Neural cell (in vitro differentiated cells): ENCODE results near the gene EPB41L5. TPM values are rescaled to one million over a fixed set of nuclear protein-coding genes. Genes with fewer than 3 reads are reported as not detected.

Experiments used
- H2AFZ ChIP-seq: fragments of 200-600, 300-800 bp; sonication (generic), shearing (Covaris generic); 2 replicates; pipeline ENCODE4 v1.6.0; 2014; ENCODE audit warnings: low read depth, mild to moderate bottlenecking, antibody characterized with exemption, low read length, moderate library complexity
- H3F3A ChIP-seq: fragments of 200-600 bp; shearing (Covaris generic); 2 replicates; pipeline ENCODE4 v1.6.1; 2016; ENCODE audit warnings: mild to moderate bottlenecking, moderate library complexity, mixed read lengths, antibody characterized with exemption, low read length; ENCODE audit not compliant: insufficient read depth, poor library complexity, severe bottlenecking
- H3K27ac ChIP-seq: fragments of 200-600, 300-800 bp; sonication (generic), shearing (Covaris generic); 2 replicates; pipeline ENCODE4 v1.5.1; 2014; ENCODE audit warnings: mild to moderate bottlenecking, low read length, moderate library complexity
- H3K27me3 ChIP-seq: fragments of 300-800, 200-600 bp; sonication (generic), shearing (Covaris generic); 2 replicates; pipeline ENCODE4 v1.6.0; 2014; ENCODE audit warnings: mild to moderate bottlenecking, low read depth, low read length, moderate library complexity; ENCODE audit not compliant: insufficient read depth
- H3K36me3 ChIP-seq: fragments of 300-800, 200-600 bp; sonication (generic), shearing (Covaris generic); 2 replicates; pipeline ENCODE4 v1.5.1; 2014; ENCODE audit warnings: mild to moderate bottlenecking, antibody characterized with exemption, low read length, moderate library complexity; ENCODE audit not compliant: insufficient read depth
- H3K4me2 ChIP-seq: fragments of 300-800, 200-600 bp; sonication (generic), shearing (Covaris generic); 2 replicates; pipeline ENCODE4 v1.6.0; 2014; ENCODE audit warnings: mild to moderate bottlenecking, low read length
- H3K4me3 ChIP-seq: fragments of 300-800, 200-600 bp; sonication (generic), shearing (Covaris generic); 2 replicates; pipeline ENCODE4 v1.5.1; 2014; ENCODE audit warnings: mild to moderate bottlenecking, low read length, moderate library complexity
- H3K79me2 ChIP-seq: fragments of 200-600 bp; shearing (Covaris generic); replicated peaks from 2 replicates; pipeline ENCODE4 v1.6.0; 2014; ENCODE audit warnings: mild to moderate bottlenecking, low read length, moderate library complexity; ENCODE audit not compliant: insufficient read depth
- H3K9ac ChIP-seq: fragments of 300-800, 200-600 bp; sonication (generic), shearing (Covaris generic); 2 replicates; pipeline ENCODE4 v1.6.1; 2016; ENCODE audit warnings: mild to moderate bottlenecking, low read length, mixed read lengths
- H3K9me2 ChIP-seq: fragments of 200-600 bp; shearing (Covaris generic); 2 replicates; pipeline ENCODE4 v1.6.1; 2016; ENCODE audit warnings: mild to moderate bottlenecking, low read length, mixed read lengths; ENCODE audit not compliant: insufficient read depth
- H3K9me3 ChIP-seq: fragments of 200-600, 300-800 bp; sonication (generic), shearing (Covaris generic); 2 replicates; pipeline ENCODE4 v1.6.1; 2016; ENCODE audit warnings: mild to moderate bottlenecking, mixed run types, low read length, moderate library complexity, mixed read lengths
- H4K20me1 ChIP-seq: fragments of 200-600 bp; shearing (Covaris generic); 2 replicates; pipeline ENCODE4 v1.6.1; 2016; ENCODE audit warnings: mild to moderate bottlenecking, mixed run types; ENCODE audit not compliant: insufficient read depth
- CTCF ChIP-seq: fragments of 450-650 bp; IDR thresholded peaks from 2 replicates; pipeline ENCODE4 v1.5.1; 2014; ENCODE audit warnings: antibody characterized with exemption, mild to moderate bottlenecking, moderate library complexity; ENCODE audit not compliant: poor library complexity, severe bottlenecking
- EP300 ChIP-seq: fragments of 450-650 bp; conservative IDR thresholded peaks from 2 replicates; pipeline ENCODE4 v1.6.1; 2014; ENCODE audit warnings: antibody characterized with exemption, mild to moderate bottlenecking, moderate library complexity; ENCODE audit not compliant: poor library complexity, severe bottlenecking
- EZH2 ChIP-seq: fragments of 200-600, 300-800 bp; shearing (Covaris generic), sonication (generic); IDR thresholded peaks from 2 replicates; pipeline ENCODE4 v1.6.1; 2014; ENCODE audit warnings: antibody characterized with exemption, low read length, borderline replicate concordance, mild to moderate bottlenecking; ENCODE audit not compliant: insufficient read depth, poor library complexity, severe bottlenecking
- MXI1 ChIP-seq: fragments of 450-650 bp; conservative IDR thresholded peaks from 2 replicates; pipeline ENCODE4 v1.6.1; 2014; ENCODE audit warnings: antibody characterized with exemption, mild to moderate bottlenecking; ENCODE audit not compliant: poor library complexity, severe bottlenecking
- POLR2AphosphoS5 ChIP-seq: IDR thresholded peaks from 2 replicates; pipeline ENCODE4 v1.6.1; 2012
- RAD21 ChIP-seq: fragments of 450-650 bp; conservative IDR thresholded peaks from 2 replicates; pipeline ENCODE4 v1.6.1; 2014; ENCODE audit warnings: antibody characterized with exemption, mild to moderate bottlenecking, moderate library complexity
- SMC3 ChIP-seq: fragments of 450-650 bp; conservative IDR thresholded peaks from 2 replicates; pipeline ENCODE4 v1.6.1; 2014; ENCODE audit warnings: antibody characterized with exemption, mild to moderate bottlenecking, moderate library complexity; ENCODE audit not compliant: poor library complexity
- TAF1 ChIP-seq: IDR thresholded peaks from 2 replicates; pipeline ENCODE4 v1.6.1; 2012; ENCODE audit warnings: low read depth
- polyA plus RNA-seq: library from polyadenylated mRNA; depleted of rRNA; stranded (reverse); fragments of >200 nt; gene quantifications from 2 replicates; pipeline ENCODE4 v1.2.3, GENCODE V29; 2014
- TF ChIP-seq, protein P1 (sequence below): IDR thresholded peaks from 2 replicates; pipeline ENCODE4 v1.6.1; 2012; ENCODE audit warnings: borderline replicate concordance

The EPB41L5 gene
- polyA plus RNA-seq, 1 donor from 2014 or later, result 32.9 TPM

GRCh38 chr2:120036145-120036544 is 23.3 kb downstream of the EPB41L5 start:
- Histone ChIP-seq H3K9me3 (peaks cover 4% of the 10 kb centered on the region), H3F3A (no peaks in the 10 kb centered on the region), H3K4me2 (no peak overlapping the region), H2AFZ (no peak overlapping the region), H3K79me2 (peaks cover 4% of the 10 kb centered on the region), H3K9me2 (no peaks in the 10 kb centered on the region), H3K9ac (no peak overlapping the region), H3K4me3 (no peak overlapping the region), H3K27ac (no peak overlapping the region), H4K20me1 (no peaks in the 10 kb centered on the region), H3K27me3 (no peaks in the 10 kb centered on the region), H3K36me3 (no peaks in the 10 kb centered on the region)
- TF ChIP-seq EZH2 (no peak), RAD21 (no peak), POLR2AphosphoS5 (no peak), CTCF (no peak), SMC3 (no peak), TAF1 (no peak), MXI1 (no peak), EP300 (no peak)
- TF ChIP-seq, protein P1, sequence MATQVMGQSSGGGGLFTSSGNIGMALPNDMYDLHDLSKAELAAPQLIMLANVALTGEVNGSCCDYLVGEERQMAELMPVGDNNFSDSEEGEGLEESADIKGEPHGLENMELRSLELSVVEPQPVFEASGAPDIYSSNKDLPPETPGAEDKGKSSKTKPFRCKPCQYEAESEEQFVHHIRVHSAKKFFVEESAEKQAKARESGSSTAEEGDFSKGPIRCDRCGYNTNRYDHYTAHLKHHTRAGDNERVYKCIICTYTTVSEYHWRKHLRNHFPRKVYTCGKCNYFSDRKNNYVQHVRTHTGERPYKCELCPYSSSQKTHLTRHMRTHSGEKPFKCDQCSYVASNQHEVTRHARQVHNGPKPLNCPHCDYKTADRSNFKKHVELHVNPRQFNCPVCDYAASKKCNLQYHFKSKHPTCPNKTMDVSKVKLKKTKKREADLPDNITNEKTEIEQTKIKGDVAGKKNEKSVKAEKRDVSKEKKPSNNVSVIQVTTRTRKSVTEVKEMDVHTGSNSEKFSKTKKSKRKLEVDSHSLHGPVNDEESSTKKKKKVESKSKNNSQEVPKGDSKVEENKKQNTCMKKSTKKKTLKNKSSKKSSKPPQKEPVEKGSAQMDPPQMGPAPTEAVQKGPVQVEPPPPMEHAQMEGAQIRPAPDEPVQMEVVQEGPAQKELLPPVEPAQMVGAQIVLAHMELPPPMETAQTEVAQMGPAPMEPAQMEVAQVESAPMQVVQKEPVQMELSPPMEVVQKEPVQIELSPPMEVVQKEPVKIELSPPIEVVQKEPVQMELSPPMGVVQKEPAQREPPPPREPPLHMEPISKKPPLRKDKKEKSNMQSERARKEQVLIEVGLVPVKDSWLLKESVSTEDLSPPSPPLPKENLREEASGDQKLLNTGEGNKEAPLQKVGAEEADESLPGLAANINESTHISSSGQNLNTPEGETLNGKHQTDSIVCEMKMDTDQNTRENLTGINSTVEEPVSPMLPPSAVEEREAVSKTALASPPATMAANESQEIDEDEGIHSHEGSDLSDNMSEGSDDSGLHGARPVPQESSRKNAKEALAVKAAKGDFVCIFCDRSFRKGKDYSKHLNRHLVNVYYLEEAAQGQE, result no peak

DNA sequence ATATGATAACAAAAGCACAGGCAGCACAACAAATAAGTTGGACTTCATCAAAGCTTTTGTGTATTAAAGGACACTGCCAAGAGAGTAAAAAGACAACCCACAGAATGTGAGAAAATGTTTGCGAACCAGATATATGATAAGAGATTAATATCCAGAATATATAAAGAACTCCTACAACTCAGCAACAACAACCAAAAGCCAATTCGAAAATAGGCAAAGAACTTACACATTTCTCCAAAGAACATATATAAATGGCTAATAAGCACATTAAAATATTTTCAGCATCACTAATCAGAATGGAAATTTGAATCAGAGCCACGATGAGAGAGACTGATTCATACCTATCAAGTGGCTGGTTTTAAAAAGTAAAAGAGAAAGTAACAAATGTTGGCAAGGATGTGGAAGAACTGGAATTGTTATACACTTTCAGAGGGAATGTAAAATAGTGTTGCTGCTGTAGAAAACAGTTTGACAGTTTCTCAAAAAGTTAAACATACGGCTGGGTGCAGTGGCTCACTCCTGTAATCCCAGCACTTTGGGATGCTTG is 25.2 kb downstream of the EPB41L5 start:
- H3K79me2 ChIP-seq, result no peaks in the 10 kb centered on the region
- H3K9me2 ChIP-seq, result no peaks in the 10 kb centered on the region
- no peaks in the 10 kb centered on the region for H3F3A ChIP-seq
- no peak overlapping the region for H3K4me2 ChIP-seq
- no peak overlapping the region for H3K27ac ChIP-seq
- H3K36me3 ChIP-seq, result no peaks in the 10 kb centered on the region
- H3K9me3 ChIP-seq, result peaks cover 4% of the 10 kb centered on the region
- TF ChIP-seq EP300 (no peak), MXI1 (no peak), EZH2 (no peak), SMC3 (no peak), RAD21 (no peak), TAF1 (no peak), POLR2AphosphoS5 (no peak), CTCF (no peak)
- TF ChIP-seq, protein P1, result no peak
- H3K4me3 ChIP-seq, result no peak overlapping the region
- H2AFZ ChIP-seq, result no peak overlapping the region
- no peaks in the 10 kb centered on the region for H3K27me3 ChIP-seq
- no peaks in the 10 kb centered on the region for H4K20me1 ChIP-seq
- H3K9ac ChIP-seq, result no peak overlapping the region
